HCT116 (cell line): Measurements from ENCODE around the gene CCDC57. TPM values are rescaled to one million over a fixed set of nuclear protein-coding genes. Genes with fewer than 3 reads are reported as not detected.

Source experiments
- ATAC-seq: fragments of 200-7000 bp; cut with Tn5 transposase; 2 replicates; pipeline ENCODE4 v1.9.1; 2020; ENCODE audit warnings: mild to moderate bottlenecking, moderate library complexity
- BruUV-seq: library from RNA; stranded (reverse); fragments of 400-500 nt; replicated peaks from 2 replicates; lab custom pipeline; 2021; lab: Mats Ljungman, UMichigan
- CTCF ChIA-PET: fragments of 300-600 bp; sonication (Branson Sonifier 250); formaldehyde crosslinking; loops from one replicate; lab custom pipeline; 2021; ENCODE audit warnings: antibody characterized with exemption; lab: Charles Lee
- POLR2A ChIA-PET: fragments of 300-600, 350-600 bp; sonication (Branson Sonifier 250); formaldehyde crosslinking; loops from one replicate; lab custom pipeline; 2021; ENCODE audit warnings: antibody characterized with exemption; lab: Charles Lee
- RAD21 ChIA-PET, 2 experiments: fragments of 300-600 bp; sonication (Branson Sonifier 250); formaldehyde crosslinking; loops; one replicate each; lab custom pipeline; 2023; ENCODE audit warnings: low total read pairs in 2 of 2; ENCODE audit not compliant: uncharacterized antibody in 2 of 2, unreplicated experiment in 2 of 2, low non-redundant PET in 1 of 2; lab: Charles Lee
- DNase-seq: peaks from one replicate; pipeline ENCODE4 v3.0.0-alpha.2; 2010; ENCODE audit warnings: low read depth, low spot score
- H2AFZ ChIP-seq: fragments of 200-600 bp; shearing (Covaris generic), sonication (generic); 2 replicates; pipeline ENCODE4 v1.6.1; 2017; ENCODE audit warnings: low read depth, mixed run types, mixed read lengths, antibody characterized with exemption, low read length; ENCODE audit not compliant: poor library complexity, severe bottlenecking
- H3K27ac ChIP-seq: 2 replicates; pipeline ENCODE4 v1.5.1; 2012; ENCODE audit warnings: low read depth, low read length
- H3K27me3 ChIP-seq: fragments of 200-600 bp; sonication (generic); 2 replicates; pipeline ENCODE4 v1.6.1; 2016; ENCODE audit warnings: mixed run types, low read length, mixed read lengths; ENCODE audit not compliant: insufficient read depth
- H3K36me3 ChIP-seq, 2 experiments: fragments of 200-500 bp in 1 of 2; fragments of 200-600 bp in 1 of 2; sonication (Bioruptor generic) in 1 of 2; sonication (generic) in 1 of 2; 2 replicates each; pipeline versions ENCODE4 v1.5.1 to v1.6.1; 2014 to 2016; ENCODE audit warnings: low read length in 2 of 2, inconsistent platforms in 1 of 2, mixed read lengths in 1 of 2, mixed run types in 1 of 2; ENCODE audit not compliant: insufficient read depth in 2 of 2, control insufficient read depth in 1 of 2
- H3K4me1 ChIP-seq, 2 experiments: fragments of 200-600 bp in 1 of 2; sonication (generic) in 1 of 2; 2 replicates each; pipeline versions ENCODE4 v1.5.1 to v1.6.1; 2012 to 2017; ENCODE audit warnings: low read length in 2 of 2, inconsistent platforms in 1 of 2, mild to moderate bottlenecking in 1 of 2, mixed read lengths in 1 of 2, mixed run types in 1 of 2, moderate library complexity in 1 of 2; ENCODE audit not compliant: insufficient read depth in 2 of 2, control insufficient read depth in 1 of 2
- H3K4me2 ChIP-seq: fragments of 200-600 bp; sonication (generic); 2 replicates; pipeline ENCODE4 v1.6.1; 2017; ENCODE audit warnings: mixed run types, low read length, mixed read lengths
- H3K4me3 ChIP-seq, 2 experiments: fragments of 200-600 bp in 1 of 2; sonication (generic) in 1 of 2; replicated peaks in 1 of 2; 2 replicates each; pipeline ENCODE4 v1.5.1; 2011 to 2016; ENCODE audit warnings: low read length in 2 of 2, control low read depth in 1 of 2, low read depth in 1 of 2, mild to moderate bottlenecking in 1 of 2, mixed read lengths in 1 of 2, mixed run types in 1 of 2
- H3K79me2 ChIP-seq: fragments of 200-600 bp; sonication (generic); 2 replicates; pipeline ENCODE4 v1.6.1; 2017; ENCODE audit warnings: mild to moderate bottlenecking, mixed run types, low read length, moderate library complexity, mixed read lengths; ENCODE audit not compliant: insufficient read depth
- H3K9ac ChIP-seq: fragments of 200-600 bp; sonication (generic); 2 replicates; pipeline ENCODE4 v1.6.1; 2016; ENCODE audit warnings: low read length, mixed read lengths
- H3K9me2 ChIP-seq: fragments of 200-600 bp; sonication (generic), shearing (Covaris generic); 2 replicates; pipeline ENCODE4 v1.6.1; 2017; ENCODE audit warnings: mixed run types, mild to moderate bottlenecking, moderate library complexity; ENCODE audit not compliant: insufficient read depth
- H3K9me3 ChIP-seq, 2 experiments: fragments of 200-500 bp in 1 of 2; fragments of 200-600 bp in 1 of 2; sonication (Bioruptor generic) in 1 of 2; sonication (generic) in 1 of 2; 2 replicates each; pipeline ENCODE4 v1.6.1; 2014 to 2017; ENCODE audit warnings: low read length in 2 of 2, mixed read lengths in 2 of 2, inconsistent platforms in 1 of 2, low read depth in 1 of 2, mild to moderate bottlenecking in 1 of 2, mixed run types in 1 of 2, moderate library complexity in 1 of 2; ENCODE audit not compliant: control insufficient read depth in 1 of 2, insufficient read depth in 1 of 2
- H4K20me1 ChIP-seq: fragments of 200-600 bp; sonication (generic), shearing (Covaris generic); 2 replicates; pipeline ENCODE4 v1.6.1; 2017; ENCODE audit warnings: mixed run types, mild to moderate bottlenecking, moderate library complexity; ENCODE audit not compliant: insufficient read depth
- JUND ChIP-seq: IDR thresholded peaks from 2 replicates; pipeline ENCODE4 v1.6.1; 2012
- RAD21 ChIP-seq: IDR thresholded peaks from 2 replicates; pipeline ENCODE4 v1.6.1; 2012; ENCODE audit warnings: low read depth, mild to moderate bottlenecking
- SRF ChIP-seq: IDR thresholded peaks from 2 replicates; pipeline ENCODE4 v1.6.1; 2012; ENCODE audit warnings: low read depth
- TCF7L2 ChIP-seq: IDR thresholded peaks from 2 replicates; pipeline ENCODE4 v1.7.0; 2011; ENCODE audit warnings: borderline replicate concordance, inconsistent platforms; ENCODE audit not compliant: insufficient read depth, insufficient read length; ENCODE audit errors: extremely low read depth
- YY1 ChIP-seq: IDR thresholded peaks from 2 replicates; pipeline ENCODE4 v1.6.1; 2011; ENCODE audit warnings: low read length, low read depth, moderate library complexity, mild to moderate bottlenecking; ENCODE audit not compliant: insufficient replicate concordance; ENCODE audit errors: extremely low read depth
- ZFX ChIP-seq: fragments of 450-650 bp; IDR thresholded peaks from 2 replicates; pipeline ENCODE4 v1.6.1; 2017
- intact Hi-C: fragments of 100-400 bp; cut with micrococcal nuclease; formaldehyde crosslinking; loops from 2 replicates; pipeline ENCODE4 v1.10.0; 2022
- total RNA-seq: library from RNA; stranded (reverse); gene quantifications from one replicate; pipeline ENCODE4 v1.2.1, GENCODE V29; 2021; ENCODE audit not compliant: unreplicated experiment
- TF ChIP-seq, protein P1 (sequence below): IDR thresholded peaks from 2 replicates; pipeline ENCODE4 v1.6.1; 2012
- TF ChIP-seq, protein P2 (sequence below): IDR thresholded peaks from 2 replicates; pipeline ENCODE4 v1.6.1; 2012
- TF ChIP-seq, protein P3 (sequence below): IDR thresholded peaks from 2 replicates; pipeline ENCODE4 v1.6.1; 2011; ENCODE audit warnings: mild to moderate bottlenecking, low read length, moderate library complexity; ENCODE audit not compliant: insufficient replicate concordance; ENCODE audit errors: extremely low read depth

The CCDC57 gene
- total RNA-seq, 1 experiment from 2014 or later = 143 TPM

DNA sequence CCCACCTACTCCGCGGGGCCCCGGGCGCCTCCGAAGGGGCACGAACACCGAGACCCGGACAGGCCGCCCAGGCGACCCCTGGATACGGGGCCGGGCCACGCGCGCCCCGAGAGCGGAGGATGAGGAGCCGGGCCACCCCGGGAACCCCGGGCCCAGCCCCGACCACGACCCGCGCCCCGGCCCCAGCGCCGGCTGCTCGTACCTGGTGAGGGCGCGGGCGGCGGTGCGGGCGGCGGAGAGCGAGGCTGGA lies 114.8 kb downstream of the CCDC57 start:
- peak overlapping the region; percentile 96 for H3K9ac ChIP-seq
- BruUV-seq = no TSS peak
- no peaks in the 10 kb centered on the region for H3K9me3 ChIP-seq
- H3K79me2 ChIP-seq = peaks cover 59% of the 10 kb centered on the region
- DNase-seq = no peak
- ATAC-seq = peak; percentile 5
- H3K4me2 ChIP-seq = peak overlapping the region; percentile 94
- TF ChIP-seq RAD21 (no peak), JUND (no peak), YY1 (no peak), ZFX (peak; percentile 97), SRF (no peak), TCF7L2 (no peak)
- TF ChIP-seq, protein P1, sequence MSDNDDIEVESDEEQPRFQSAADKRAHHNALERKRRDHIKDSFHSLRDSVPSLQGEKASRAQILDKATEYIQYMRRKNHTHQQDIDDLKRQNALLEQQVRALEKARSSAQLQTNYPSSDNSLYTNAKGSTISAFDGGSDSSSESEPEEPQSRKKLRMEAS = no peak
- TF ChIP-seq, protein P2, sequence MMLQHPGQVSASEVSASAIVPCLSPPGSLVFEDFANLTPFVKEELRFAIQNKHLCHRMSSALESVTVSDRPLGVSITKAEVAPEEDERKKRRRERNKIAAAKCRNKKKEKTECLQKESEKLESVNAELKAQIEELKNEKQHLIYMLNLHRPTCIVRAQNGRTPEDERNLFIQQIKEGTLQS = no peak
- TF ChIP-seq, protein P3, sequence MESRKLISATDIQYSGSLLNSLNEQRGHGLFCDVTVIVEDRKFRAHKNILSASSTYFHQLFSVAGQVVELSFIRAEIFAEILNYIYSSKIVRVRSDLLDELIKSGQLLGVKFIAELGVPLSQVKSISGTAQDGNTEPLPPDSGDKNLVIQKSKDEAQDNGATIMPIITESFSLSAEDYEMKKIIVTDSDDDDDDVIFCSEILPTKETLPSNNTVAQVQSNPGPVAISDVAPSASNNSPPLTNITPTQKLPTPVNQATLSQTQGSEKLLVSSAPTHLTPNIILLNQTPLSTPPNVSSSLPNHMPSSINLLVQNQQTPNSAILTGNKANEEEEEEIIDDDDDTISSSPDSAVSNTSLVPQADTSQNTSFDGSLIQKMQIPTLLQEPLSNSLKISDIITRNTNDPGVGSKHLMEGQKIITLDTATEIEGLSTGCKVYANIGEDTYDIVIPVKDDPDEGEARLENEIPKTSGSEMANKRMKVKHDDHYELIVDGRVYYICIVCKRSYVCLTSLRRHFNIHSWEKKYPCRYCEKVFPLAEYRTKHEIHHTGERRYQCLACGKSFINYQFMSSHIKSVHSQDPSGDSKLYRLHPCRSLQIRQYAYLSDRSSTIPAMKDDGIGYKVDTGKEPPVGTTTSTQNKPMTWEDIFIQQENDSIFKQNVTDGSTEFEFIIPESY = no peak
- peak overlapping the region; percentile 99 for H3K27ac ChIP-seq
- peak overlapping the region; percentile 82 to 93 for H3K4me3 ChIP-seq
- peaks cover 30 to 52% of the 10 kb centered on the region in 2 experiments for H3K36me3 ChIP-seq
- H3K4me1 ChIP-seq = peaks cover 21 to 50% of the 10 kb centered on the region in 2 experiments
- RAD21 ChIA-PET = no interaction called here
- intact Hi-C loops = loop anchor here (2.0 kb wide), 1 partner anchor 61 kb away; the partner anchor contains the start of gene DCXR
- POLR2A ChIA-PET = interaction anchor here (1.0 to 1.9 kb wide), 6 partner anchors 9 to 195 kb away, joined by 3 to 11 read pairs (median 4); partner anchors contain the start of gene DCXR
- H2AFZ ChIP-seq = no peak overlapping the region
- H3K27me3 ChIP-seq = no peaks in the 10 kb centered on the region
- peaks cover 3% of the 10 kb centered on the region; the same call in 1 of the 2 replicates for H4K20me1 ChIP-seq
- no peaks in the 10 kb centered on the region for H3K9me2 ChIP-seq
- CTCF ChIA-PET = interaction anchor here (1.0 to 1.5 kb wide), 4 partner anchors 9 to 108 kb away, joined by 3 to 9 read pairs (median 4); partner anchors contain the start of genes DCXR and RAC3
